ENCODE results near the gene CCDC33.

The CCDC33 gene

DNA sequence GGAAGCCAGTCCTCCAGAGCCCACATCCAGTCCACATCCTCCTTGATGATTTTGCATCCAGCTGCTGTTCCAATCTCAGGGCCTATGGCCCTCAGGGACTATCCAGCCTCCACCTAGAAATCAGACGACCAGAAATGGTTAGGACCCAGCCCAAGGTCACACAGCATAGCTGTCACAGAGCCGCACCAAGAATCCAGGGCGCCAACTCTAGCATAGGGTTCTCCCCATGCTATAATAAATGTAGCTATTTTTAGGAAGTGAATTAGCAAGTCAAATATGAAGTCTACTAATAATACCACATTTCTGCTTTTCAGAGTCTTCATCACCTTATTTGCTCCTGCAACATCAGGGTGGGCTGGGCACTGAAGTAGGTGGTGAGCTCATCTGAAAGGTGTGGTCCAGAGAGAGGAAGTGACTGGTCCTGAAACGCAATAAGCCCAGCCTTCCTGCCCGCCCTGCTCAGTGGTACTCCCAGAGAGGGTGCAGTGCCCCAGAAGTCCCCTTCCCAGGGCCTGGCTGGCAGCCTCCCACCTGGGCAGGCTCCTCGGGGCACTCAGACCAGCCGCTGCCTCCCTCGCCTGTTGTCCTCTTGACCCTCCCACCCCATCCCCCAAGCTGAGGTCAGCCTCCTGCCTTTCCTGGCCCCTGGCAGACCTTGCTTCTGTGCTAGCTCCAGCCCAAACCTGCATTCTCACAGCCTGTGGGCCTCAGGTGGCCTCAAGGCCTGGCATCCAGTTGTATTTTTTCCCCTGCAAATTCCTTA is 148.9 kb downstream of the CCDC33 start:
- no peak for DNase-seq

DNA sequence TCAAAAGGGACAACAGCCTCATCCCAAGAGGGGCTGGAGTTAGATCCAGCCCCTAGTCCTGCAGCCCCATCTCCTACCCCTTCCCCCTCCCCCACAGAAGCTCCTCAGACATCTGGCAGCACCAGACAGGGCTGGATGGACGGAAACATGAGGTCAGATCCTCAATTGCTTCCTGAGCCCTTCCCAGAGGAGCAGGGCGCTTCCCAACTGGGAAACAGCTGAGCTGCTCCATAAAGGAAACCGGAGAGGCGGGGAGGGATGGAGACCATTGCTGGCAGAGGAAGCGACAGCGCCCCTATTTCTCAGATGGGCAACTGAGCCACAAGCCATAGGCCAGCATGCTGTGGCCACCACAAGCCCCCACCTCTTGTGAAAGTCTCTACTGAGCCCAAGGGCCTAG is 149.6 kb downstream of the CCDC33 start:
- no peak for DNase-seq

All from NCI-H446 (cell line).